ENCODE measurements around the gene SEMA3D.

SEMA3D gene

DNA sequence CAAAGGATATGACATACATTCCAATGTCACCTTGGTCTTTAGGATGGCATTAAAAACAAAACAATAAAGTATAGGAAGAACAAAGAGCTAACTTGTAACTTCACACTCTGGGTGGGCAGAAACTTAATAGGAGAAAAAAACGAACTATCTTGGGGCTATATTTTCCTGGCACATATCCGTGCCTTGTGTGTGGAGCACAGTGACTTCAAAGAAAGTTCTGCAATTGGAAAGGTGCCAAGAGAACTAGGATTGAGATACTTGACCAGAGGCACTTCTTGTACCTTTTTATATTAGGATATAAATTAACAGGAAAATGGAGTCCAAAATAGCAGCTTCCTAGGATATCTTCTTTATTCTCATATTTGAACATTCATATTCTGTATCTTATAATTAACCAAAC is 148.4 kb downstream of the SEMA3D start:
- Histone ChIP-seq H3K4me3 (ENCODE audit: low read depth, low read length) (no peak overlapping the region), H3K4me1 (ENCODE audit: control insufficient read depth, insufficient read depth, low read length, unreplicated experiment) (no peaks in the 10 kb centered on the region), H3K79me2 (ENCODE audit: control insufficient read depth, insufficient read depth, low read length, unreplicated experiment) (no peaks in the 10 kb centered on the region), H2AFZ (ENCODE audit: low read length, unreplicated experiment) (no peak overlapping the region), H3K36me3 (ENCODE audit: insufficient read depth, low read length) (no peaks in the 10 kb centered on the region), H3K27ac (ENCODE audit: low read depth, low read length) (no peak overlapping the region), H3K27me3 (ENCODE audit: insufficient read depth, low read length) (no peaks in the 10 kb centered on the region)

DNA sequence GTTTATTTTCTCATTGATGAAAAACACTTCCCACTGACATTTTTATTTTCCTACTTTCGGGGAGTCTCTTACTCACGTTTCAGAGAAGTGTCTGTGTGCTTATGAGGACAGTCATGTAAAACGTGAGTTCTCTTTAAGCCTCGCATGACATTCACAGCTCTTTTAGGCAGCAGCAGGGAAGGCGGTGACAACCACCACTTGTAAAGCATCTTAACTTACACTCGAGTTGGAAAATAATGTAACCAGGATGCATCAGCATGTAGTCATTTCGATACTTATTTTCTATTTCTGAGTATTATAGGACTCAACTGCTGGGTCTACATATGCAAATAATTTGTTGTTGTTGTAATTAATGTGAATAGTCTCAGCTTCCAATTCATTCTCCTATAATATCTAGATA is 153.6 kb downstream of the SEMA3D start:
- Histone ChIP-seq H3K4me3 (ENCODE audit: low read depth, low read length) (no peak overlapping the region), H3K79me2 (ENCODE audit: control insufficient read depth, insufficient read depth, low read length, unreplicated experiment) (no peaks in the 10 kb centered on the region), H3K27me3 (ENCODE audit: insufficient read depth, low read length) (no peaks in the 10 kb centered on the region), H3K4me1 (ENCODE audit: control insufficient read depth, insufficient read depth, low read length, unreplicated experiment) (no peaks in the 10 kb centered on the region), H3K36me3 (ENCODE audit: insufficient read depth, low read length) (no peaks in the 10 kb centered on the region), H3K27ac (ENCODE audit: low read depth, low read length) (no peak overlapping the region), H2AFZ (ENCODE audit: low read length, unreplicated experiment) (no peak overlapping the region)

DNA sequence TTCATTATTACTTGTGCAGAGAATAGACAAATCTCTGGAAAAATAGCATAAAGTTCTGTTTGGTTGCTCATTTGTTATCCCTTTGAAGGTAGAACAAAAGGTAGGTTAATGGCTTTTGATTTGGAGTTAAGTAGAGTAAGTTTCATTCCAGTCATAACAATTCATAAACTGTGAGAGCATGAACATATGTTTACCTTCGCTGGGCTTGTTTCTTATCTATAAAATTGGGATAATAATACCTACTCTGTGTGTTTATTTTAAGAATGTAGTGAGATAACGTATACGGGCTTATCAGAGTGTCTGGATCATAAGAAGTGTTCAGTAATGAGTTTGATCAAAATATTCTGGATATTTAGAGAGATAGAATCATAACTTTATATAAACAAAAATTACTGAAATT is 155.4 kb downstream of the SEMA3D start:
- no peaks in the 10 kb centered on the region for H3K4me1 ChIP-seq (ENCODE audit: control insufficient read depth, insufficient read depth, low read length, unreplicated experiment)
- no peaks in the 10 kb centered on the region for H3K27me3 ChIP-seq (ENCODE audit: insufficient read depth, low read length)
- H3K79me2 ChIP-seq (ENCODE audit: control insufficient read depth, insufficient read depth, low read length, unreplicated experiment), result no peaks in the 10 kb centered on the region
- H3K36me3 ChIP-seq (ENCODE audit: insufficient read depth, low read length), result no peaks in the 10 kb centered on the region
- no peak overlapping the region for H3K27ac ChIP-seq (ENCODE audit: low read depth, low read length)
- no peak overlapping the region for H2AFZ ChIP-seq (ENCODE audit: low read length, unreplicated experiment)
- no peak overlapping the region for H3K4me3 ChIP-seq (ENCODE audit: low read depth, low read length)

DNA sequence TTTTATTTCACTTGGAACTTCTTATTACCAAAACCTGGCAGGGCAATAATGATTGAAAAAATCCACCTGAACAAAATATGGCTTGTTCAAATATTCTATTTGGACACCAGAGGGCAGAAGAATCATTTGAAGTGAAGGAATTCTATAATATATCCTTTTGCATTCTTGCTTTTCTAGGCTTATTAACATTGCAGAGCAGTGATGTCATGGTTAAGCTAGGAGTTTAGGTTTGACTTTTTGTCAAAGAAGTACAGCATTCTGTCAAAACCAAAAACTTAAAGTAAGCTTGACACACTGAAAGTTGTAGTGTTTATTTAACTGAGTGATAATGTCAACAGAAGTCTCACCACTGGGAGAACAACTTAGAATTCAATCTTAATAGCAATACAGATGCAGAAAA is 156.0 kb downstream of the SEMA3D start:
- no peaks in the 10 kb centered on the region for H3K27me3 ChIP-seq (ENCODE audit: insufficient read depth, low read length)
- H2AFZ ChIP-seq (ENCODE audit: low read length, unreplicated experiment), result no peak overlapping the region
- no peak overlapping the region for H3K27ac ChIP-seq (ENCODE audit: low read depth, low read length)
- H3K36me3 ChIP-seq (ENCODE audit: insufficient read depth, low read length), result no peaks in the 10 kb centered on the region
- H3K79me2 ChIP-seq (ENCODE audit: control insufficient read depth, insufficient read depth, low read length, unreplicated experiment), result no peaks in the 10 kb centered on the region
- no peaks in the 10 kb centered on the region for H3K4me1 ChIP-seq (ENCODE audit: control insufficient read depth, insufficient read depth, low read length, unreplicated experiment)
- no peak overlapping the region for H3K4me3 ChIP-seq (ENCODE audit: low read depth, low read length)

DNA sequence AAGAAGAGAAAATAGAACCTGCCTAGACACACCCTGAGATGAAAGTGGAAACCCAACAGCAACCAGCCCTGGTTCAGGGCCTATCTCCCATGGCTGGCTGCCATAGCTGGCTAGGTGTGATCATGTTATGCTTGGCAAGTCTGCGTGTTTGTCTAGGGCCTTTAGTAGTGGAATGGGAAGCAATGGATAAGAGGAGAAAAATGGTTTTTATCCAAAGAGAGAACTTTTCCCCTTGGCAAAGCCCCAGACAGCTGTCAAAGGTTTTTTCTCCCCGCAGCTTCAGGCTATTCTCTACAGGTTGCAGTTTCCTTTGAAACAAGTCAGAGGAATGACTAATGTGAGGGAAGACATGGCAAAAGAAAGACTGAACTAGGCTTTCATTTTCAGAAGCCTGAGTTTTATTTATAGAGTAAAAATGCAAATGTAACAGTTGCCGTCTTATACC is 161.5 kb downstream of the SEMA3D start:
- Histone ChIP-seq H3K27ac (ENCODE audit: low read depth, low read length) (no peak overlapping the region), H3K27me3 (ENCODE audit: insufficient read depth, low read length) (no peaks in the 10 kb centered on the region), H2AFZ (ENCODE audit: low read length, unreplicated experiment) (peak overlapping the region; percentile 40), H3K4me3 (ENCODE audit: low read depth, low read length) (no peak overlapping the region), H3K36me3 (ENCODE audit: insufficient read depth, low read length) (no peaks in the 10 kb centered on the region), H3K79me2 (ENCODE audit: control insufficient read depth, insufficient read depth, low read length, unreplicated experiment) (no peaks in the 10 kb centered on the region), H3K4me1 (ENCODE audit: control insufficient read depth, insufficient read depth, low read length, unreplicated experiment) (no peaks in the 10 kb centered on the region)

DNA sequence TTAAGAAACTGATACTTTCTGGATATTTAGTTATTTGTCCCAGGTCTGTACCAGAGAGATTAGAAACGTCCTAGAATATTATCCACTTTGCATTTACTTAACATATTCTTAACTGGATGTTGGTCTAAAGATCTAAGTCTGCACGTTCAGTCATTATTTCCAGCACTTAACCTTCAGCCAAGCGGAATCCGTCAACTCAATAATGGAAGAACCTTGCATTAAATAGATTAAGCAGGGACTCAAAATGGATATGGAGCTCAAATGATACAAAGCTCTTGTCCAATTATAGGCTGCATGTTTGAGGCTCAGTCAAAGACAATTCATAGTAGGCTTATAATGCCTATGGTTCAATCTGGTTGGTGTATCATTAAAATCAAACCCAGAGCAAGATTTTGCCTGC is 162.9 kb downstream of the SEMA3D start:
- Histone ChIP-seq H3K4me3 (ENCODE audit: low read depth, low read length) (no peak overlapping the region), H3K27me3 (ENCODE audit: insufficient read depth, low read length) (no peaks in the 10 kb centered on the region), H2AFZ (ENCODE audit: low read length, unreplicated experiment) (no peak overlapping the region), H3K27ac (ENCODE audit: low read depth, low read length) (no peak overlapping the region), H3K4me1 (ENCODE audit: control insufficient read depth, insufficient read depth, low read length, unreplicated experiment) (no peaks in the 10 kb centered on the region), H3K36me3 (ENCODE audit: insufficient read depth, low read length) (no peaks in the 10 kb centered on the region), H3K79me2 (ENCODE audit: control insufficient read depth, insufficient read depth, low read length, unreplicated experiment) (no peaks in the 10 kb centered on the region)

DNA sequence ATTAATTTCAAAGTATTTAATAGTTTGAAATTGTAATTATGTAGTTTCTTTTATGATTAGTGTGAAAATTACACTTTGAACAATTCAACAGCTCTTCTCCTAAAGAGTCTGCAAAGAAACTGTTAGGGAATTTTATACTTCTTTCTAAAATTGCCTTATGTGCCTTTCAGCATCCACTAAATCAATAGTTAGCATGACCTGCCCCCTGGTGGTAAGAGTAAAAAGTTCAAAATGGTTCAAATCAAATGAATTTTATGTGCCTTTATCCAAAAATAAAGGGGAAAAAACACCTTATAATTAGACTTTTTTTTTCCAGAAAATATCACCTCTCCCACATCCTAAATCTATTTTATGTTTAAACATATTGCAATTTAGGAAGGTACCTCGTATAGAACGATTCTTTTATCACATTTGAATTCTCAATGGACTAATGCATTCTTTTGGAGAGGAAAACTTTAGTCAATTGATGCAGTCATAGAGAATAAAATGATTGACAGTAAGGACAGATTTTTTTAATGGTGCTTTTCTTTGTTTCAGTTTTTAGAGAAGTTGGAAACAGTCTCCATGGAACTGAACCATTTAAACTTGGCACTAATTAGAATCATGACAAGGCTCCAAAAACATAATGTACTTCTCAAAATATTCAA is 163.7 kb downstream of the SEMA3D start:
- no peaks in the 10 kb centered on the region for H3K79me2 ChIP-seq (ENCODE audit: control insufficient read depth, insufficient read depth, low read length, unreplicated experiment)

DNA sequence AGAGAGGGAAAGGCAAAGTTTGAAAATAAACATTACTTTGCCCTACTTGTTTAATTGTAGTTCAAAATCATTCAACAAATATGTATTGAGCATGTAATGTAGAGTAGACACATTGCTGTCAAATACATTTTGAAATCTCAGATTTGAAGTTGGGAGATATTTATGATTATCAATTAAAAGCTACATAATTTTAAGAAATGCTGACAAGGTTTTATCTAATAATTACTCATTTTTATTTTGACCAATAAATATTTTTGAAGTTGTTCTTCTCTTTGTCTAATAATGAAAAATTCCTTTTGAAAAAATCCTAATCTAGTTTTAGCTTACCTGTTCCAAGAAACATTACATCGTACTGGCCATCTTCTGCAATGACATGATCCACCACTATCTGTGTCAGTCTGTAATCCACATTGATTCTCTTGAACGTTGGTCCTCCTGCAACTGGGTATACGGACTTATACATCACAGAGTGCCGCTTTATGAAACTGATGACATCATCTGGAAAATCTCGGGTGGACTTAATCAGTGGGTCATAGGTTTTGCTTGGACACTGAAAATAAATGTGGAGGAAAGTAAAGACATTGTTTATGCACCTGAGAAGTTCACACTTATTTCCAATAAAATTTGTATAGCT is 164.7 kb downstream of the SEMA3D start:
- no peaks in the 10 kb centered on the region for H3K27me3 ChIP-seq (ENCODE audit: insufficient read depth, low read length)
- H3K36me3 ChIP-seq (ENCODE audit: insufficient read depth, low read length), result no peaks in the 10 kb centered on the region
- no peak overlapping the region for H3K4me3 ChIP-seq (ENCODE audit: low read depth, low read length)
- no peak overlapping the region for H3K27ac ChIP-seq (ENCODE audit: low read depth, low read length)
- no peaks in the 10 kb centered on the region for H3K79me2 ChIP-seq (ENCODE audit: control insufficient read depth, insufficient read depth, low read length, unreplicated experiment)
- peak overlapping the region; percentile 62 for H2AFZ ChIP-seq (ENCODE audit: low read length, unreplicated experiment)
- H3K4me1 ChIP-seq (ENCODE audit: control insufficient read depth, insufficient read depth, low read length, unreplicated experiment), result no peaks in the 10 kb centered on the region

More for the DNA sequence above, 163.7 kb downstream of the SEMA3D start:
- no peaks in the 10 kb centered on the region for H3K4me1 ChIP-seq (ENCODE audit: control insufficient read depth, insufficient read depth, low read length, unreplicated experiment)
- no peak overlapping the region for H3K4me3 ChIP-seq (ENCODE audit: low read depth, low read length)
- H3K27ac ChIP-seq (ENCODE audit: low read depth, low read length), result no peak overlapping the region
- H2AFZ ChIP-seq (ENCODE audit: low read length, unreplicated experiment), result no peak overlapping the region
- H3K36me3 ChIP-seq (ENCODE audit: insufficient read depth, low read length), result no peaks in the 10 kb centered on the region
- H3K27me3 ChIP-seq (ENCODE audit: insufficient read depth, low read length), result no peaks in the 10 kb centered on the region

DNA sequence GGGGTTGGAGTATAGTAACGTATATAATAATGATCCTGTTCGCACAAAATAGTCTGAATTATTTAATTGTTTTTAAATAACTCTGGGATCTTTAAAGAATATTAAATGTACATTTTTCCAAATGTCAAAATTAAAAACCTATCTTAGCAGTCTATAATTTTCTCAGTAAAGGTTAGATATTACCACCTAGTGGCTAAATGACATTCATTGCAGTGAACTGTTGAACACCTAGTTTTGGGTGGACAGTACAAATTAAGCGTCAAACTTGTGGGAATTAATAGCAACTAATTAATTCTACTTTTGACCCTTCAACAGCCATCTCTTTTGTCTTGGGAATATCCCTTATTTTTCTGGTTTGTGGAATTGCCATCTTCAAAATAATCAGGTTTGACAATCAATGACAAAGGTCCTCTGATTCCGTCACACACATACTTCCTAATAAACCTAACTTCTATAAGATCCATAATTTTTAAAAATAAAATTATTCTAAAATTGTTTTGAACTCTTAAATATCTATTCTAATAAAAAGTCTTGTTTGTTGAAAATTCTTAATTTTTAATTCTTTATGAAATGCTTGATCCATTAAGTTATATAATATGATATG is 165.7 kb downstream of the SEMA3D start:
- Histone ChIP-seq H3K27ac (ENCODE audit: low read depth, low read length) (no peak overlapping the region), H3K4me1 (ENCODE audit: control insufficient read depth, insufficient read depth, low read length, unreplicated experiment) (no peaks in the 10 kb centered on the region), H2AFZ (ENCODE audit: low read length, unreplicated experiment) (no peak overlapping the region), H3K27me3 (ENCODE audit: insufficient read depth, low read length) (no peaks in the 10 kb centered on the region), H3K4me3 (ENCODE audit: low read depth, low read length) (no peak overlapping the region), H3K79me2 (ENCODE audit: control insufficient read depth, insufficient read depth, low read length, unreplicated experiment) (no peaks in the 10 kb centered on the region), H3K36me3 (ENCODE audit: insufficient read depth, low read length) (no peaks in the 10 kb centered on the region)

DNA sequence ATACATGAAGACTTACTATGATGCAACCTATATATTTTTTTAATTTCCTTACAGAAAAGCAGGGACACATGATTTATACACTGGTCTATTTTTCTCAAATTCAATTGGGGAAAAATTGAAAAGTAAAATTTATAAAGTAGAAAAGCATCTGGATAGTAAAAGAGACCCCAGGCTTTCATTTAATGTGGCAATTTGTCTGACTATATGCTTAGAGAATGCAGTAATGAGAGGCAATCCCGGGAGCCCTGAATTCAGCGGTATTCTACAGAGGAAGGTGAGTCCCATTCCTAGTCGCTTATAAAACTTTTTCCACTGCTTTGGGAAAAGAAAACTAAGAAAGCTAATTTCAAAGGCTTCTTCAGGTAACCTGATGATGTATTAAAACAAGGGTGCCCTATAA is 167.1 kb downstream of the SEMA3D start:
- no peak overlapping the region for H3K27ac ChIP-seq (ENCODE audit: low read depth, low read length)
- no peak overlapping the region for H2AFZ ChIP-seq (ENCODE audit: low read length, unreplicated experiment)
- H3K79me2 ChIP-seq (ENCODE audit: control insufficient read depth, insufficient read depth, low read length, unreplicated experiment), result no peaks in the 10 kb centered on the region
- no peaks in the 10 kb centered on the region for H3K36me3 ChIP-seq (ENCODE audit: insufficient read depth, low read length)
- H3K4me1 ChIP-seq (ENCODE audit: control insufficient read depth, insufficient read depth, low read length, unreplicated experiment), result no peaks in the 10 kb centered on the region
- H3K27me3 ChIP-seq (ENCODE audit: insufficient read depth, low read length), result no peaks in the 10 kb centered on the region
- H3K4me3 ChIP-seq (ENCODE audit: low read depth, low read length), result no peak overlapping the region

DNA sequence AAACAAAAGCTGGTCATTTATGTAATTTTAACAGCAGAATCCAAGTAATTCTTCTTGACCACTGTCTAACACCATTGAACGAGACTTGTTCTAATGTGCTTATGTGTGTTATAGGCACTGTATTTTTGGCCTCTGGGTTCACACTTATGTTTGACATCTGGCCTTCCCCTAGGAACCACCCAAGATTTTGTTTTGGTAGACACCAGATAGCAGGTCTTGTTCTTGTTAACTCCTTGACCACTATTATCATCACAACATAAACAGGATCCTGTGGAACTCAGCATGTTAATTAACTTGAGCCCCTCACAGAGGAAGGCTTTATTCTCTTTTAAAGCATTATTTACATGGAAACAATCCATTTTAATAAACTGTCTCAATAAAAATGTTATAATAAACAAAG is 167.7 kb downstream of the SEMA3D start:
- Histone ChIP-seq H3K27ac (ENCODE audit: low read depth, low read length) (no peak overlapping the region), H2AFZ (ENCODE audit: low read length, unreplicated experiment) (no peak overlapping the region), H3K79me2 (ENCODE audit: control insufficient read depth, insufficient read depth, low read length, unreplicated experiment) (no peaks in the 10 kb centered on the region), H3K36me3 (ENCODE audit: insufficient read depth, low read length) (no peaks in the 10 kb centered on the region), H3K4me1 (ENCODE audit: control insufficient read depth, insufficient read depth, low read length, unreplicated experiment) (no peaks in the 10 kb centered on the region), H3K4me3 (ENCODE audit: low read depth, low read length) (no peak overlapping the region), H3K27me3 (ENCODE audit: insufficient read depth, low read length) (no peaks in the 10 kb centered on the region)
